ENCODE measurements around the gene CRNKL1. TPM values are rescaled to one million over a fixed set of nuclear protein-coding genes. Genes with fewer than 3 reads are reported as not detected.
A peak's percentile ranks its signal among the peaks of the same experiment; 100 is the strongest.
"Not testable (repeated sequence)": the region's sequence is repeated elsewhere in the genome, so short reads cannot be mapped to it uniquely, and the experiment has no call there.

The CRNKL1 gene
- total and polyA plus RNA-seq, 7 donors = 20.1 to 30.6 (median 23.2) TPM

DNA sequence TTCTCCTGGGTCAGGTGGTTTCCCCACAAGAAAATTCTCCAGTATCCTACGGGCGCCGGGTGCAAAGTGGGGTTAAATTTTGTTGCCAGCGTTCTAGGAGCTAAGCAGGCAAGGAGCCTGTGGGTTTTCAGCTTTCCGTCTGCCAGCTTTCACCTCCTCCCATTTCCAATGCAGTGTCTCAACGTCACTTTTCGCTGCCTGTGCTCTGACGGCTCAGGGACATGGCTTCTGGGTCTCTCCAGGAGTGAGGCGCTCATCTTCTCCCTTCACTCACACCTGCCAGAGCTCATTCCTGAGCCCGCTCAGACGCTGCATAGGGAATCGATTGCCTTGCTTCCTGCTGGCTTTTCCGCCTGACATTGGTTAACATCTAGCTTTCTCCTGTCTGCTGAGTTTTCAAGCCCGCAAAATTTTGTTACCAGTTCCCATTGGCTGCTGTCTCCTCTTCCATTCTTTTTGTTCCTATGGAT lies 42.4 kb downstream of the CRNKL1 start:
- WGBS, 3 donors = 35 to 58% (median 37%) methylated on average over 14 of the region's 14 CpGs
- DNase-seq (no peak), ATAC-seq (peak; percentile 44 to 73 (median 60))
- H3K36me3 ChIP-seq (ENCODE audit: insufficient read depth in 1 of 2, low read depth in 1 of 2) = no peaks in the 10 kb centered on the region
- H3K9me3 ChIP-seq = no peaks in the 10 kb centered on the region
- TF ChIP-seq, protein P1, sequence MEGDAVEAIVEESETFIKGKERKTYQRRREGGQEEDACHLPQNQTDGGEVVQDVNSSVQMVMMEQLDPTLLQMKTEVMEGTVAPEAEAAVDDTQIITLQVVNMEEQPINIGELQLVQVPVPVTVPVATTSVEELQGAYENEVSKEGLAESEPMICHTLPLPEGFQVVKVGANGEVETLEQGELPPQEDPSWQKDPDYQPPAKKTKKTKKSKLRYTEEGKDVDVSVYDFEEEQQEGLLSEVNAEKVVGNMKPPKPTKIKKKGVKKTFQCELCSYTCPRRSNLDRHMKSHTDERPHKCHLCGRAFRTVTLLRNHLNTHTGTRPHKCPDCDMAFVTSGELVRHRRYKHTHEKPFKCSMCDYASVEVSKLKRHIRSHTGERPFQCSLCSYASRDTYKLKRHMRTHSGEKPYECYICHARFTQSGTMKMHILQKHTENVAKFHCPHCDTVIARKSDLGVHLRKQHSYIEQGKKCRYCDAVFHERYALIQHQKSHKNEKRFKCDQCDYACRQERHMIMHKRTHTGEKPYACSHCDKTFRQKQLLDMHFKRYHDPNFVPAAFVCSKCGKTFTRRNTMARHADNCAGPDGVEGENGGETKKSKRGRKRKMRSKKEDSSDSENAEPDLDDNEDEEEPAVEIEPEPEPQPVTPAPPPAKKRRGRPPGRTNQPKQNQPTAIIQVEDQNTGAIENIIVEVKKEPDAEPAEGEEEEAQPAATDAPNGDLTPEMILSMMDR (IDR thresholded peaks at IDR 0.05) = no peak
- H3K4me3 ChIP-seq = peak overlapping the region; percentile 37
- peaks cover 28% of the 10 kb centered on the region for H3K4me1 ChIP-seq
- H3K27me3 ChIP-seq (ENCODE audit: insufficient read depth in 3 of 3, low read length in 2 of 3) = no peaks in the 10 kb centered on the region
- peak overlapping the region; percentile 78 for H3K27ac ChIP-seq
- intact Hi-C loops (cut with DNase I) = no loop called here

DNA sequence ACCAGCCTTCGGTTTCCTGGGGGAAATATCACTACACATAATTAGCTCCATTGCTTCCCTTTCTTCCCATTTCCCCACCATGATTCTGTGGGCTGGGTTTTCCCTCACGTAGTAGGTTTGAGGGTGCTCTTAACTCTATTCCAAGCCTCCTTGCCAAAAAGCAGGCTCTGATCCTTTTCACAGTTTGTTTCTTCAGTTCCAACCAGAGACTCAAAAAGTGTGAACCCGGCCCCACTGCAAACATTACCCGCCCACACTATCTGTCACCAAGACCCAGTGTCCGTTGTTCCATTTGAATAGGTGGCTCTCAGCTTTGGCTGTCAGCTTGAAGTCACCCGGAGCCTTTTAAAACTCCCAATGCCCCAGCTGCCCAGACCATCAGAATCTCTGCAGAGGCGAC lies 46.9 kb downstream of the CRNKL1 start:
- ATAC-seq (no peak), DNase-seq (no peak)
- Histone ChIP-seq H3K4me1 (peaks cover 43% of the 10 kb centered on the region), H3K27ac (no peak overlapping the region), H3K9me3 (no peaks in the 10 kb centered on the region), H3K27me3 (ENCODE audit: insufficient read depth in 3 of 3, low read length in 2 of 3) (no peaks in the 10 kb centered on the region), H3K36me3 (ENCODE audit: insufficient read depth in 1 of 2, low read depth in 1 of 2) (peaks cover 0 to 16% of the 10 kb centered on the region in 2 donors), H3K4me3 (no peak overlapping the region)
- WGBS, 3 donors = 76 to 85% (median 78%) methylated on average over 7 of the region's 7 CpGs
- TF ChIP-seq, protein P1 (IDR thresholded peaks at IDR 0.05) = no peak
- intact Hi-C loops (cut with DNase I) = no loop called here

DNA sequence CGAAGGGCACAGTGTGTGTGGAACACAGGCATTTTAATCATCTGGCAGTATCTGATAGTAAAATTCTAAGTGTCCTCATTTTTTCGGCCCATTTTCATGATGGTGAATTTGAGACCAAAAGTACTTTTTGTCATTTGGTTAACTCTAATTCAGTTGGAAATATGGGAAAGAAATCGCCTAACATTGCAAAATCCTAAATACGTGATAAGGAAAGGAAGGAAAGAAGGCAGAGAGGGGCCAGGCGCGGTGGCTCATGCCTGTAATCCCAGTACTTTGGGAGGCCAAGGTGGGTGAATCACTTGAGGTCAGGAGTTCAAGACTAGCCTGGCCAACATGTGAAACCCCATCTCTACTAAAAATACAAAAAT lies 48.3 kb downstream of the CRNKL1 start:
- Histone ChIP-seq H3K4me3 (peak overlapping the region; percentile 48), H3K4me1 (peaks cover 33% of the 10 kb centered on the region), H3K27ac (peak overlapping the region; percentile 85), H3K36me3 (ENCODE audit: insufficient read depth in 1 of 2, low read depth in 1 of 2) (peaks cover 0 to 30% of the 10 kb centered on the region in 2 donors)
- ATAC-seq = peak in 2 of 4 donors; percentile 22 to 39
- intact Hi-C loops (cut with DNase I); H3K27me3 ChIP-seq (ENCODE audit: insufficient read depth in 3 of 3, low read length in 2 of 3); DNase-seq; H3K9me3 ChIP-seq: not testable (repeated sequence)
- 57 to 70% (median 59%) methylated on average over 6 of the region's 6 CpGs for WGBS, 3 donors

DNA sequence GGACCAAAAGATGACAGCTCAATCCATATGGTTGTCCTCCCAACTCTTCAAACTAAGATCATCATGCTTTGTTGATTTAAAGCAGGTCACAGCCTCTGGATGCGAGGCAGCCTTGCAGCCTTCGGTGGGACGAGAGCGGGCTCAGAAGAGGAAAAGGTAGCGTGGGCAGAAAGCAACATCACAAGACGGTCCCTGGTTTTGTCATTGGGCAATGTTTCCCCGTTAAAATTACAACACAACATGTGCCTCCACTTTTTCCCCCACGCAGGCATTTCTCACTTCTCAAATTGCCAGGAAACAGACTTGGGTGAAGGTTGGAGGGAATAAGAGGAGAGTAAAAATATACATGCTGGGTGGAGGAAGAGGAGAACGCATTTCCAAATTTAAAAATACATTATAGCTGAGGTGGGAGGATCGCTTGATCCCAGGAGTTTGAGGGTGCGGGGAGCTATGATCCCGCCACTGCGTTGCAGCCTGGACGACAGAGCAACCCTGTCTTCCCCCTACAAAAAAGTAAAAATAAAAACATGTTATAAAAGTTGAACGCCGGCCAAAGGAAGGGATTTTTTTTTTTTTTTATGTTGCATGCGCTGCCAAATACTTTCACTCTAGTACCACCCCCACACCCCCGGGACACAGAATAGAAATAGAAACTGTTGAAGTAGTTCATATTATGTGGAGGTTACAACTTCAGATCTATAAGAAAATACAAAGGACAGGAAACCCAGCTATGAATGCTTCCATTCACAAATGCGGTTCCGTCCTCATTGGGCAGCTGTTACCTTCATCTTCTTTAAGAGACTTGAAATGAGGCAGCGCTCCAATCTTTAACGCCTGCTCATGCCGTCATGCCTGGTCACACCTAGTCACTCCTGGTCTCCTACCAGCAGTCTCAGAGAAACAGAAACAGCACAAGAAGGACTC lies 49.0 kb downstream of the CRNKL1 start:
- Histone ChIP-seq H3K27ac (peak overlapping the region; percentile 85), H3K4me3 (peak overlapping the region; percentile 48), H3K27me3 (ENCODE audit: insufficient read depth in 3 of 3, low read length in 2 of 3) (no peaks in the 10 kb centered on the region), H3K4me1 (peaks cover 33% of the 10 kb centered on the region), H3K9me3 (no peaks in the 10 kb centered on the region), H3K36me3 (ENCODE audit: insufficient read depth in 1 of 2, low read depth in 1 of 2) (peaks cover 0 to 37% of the 10 kb centered on the region in 2 donors)
- peak; percentile 61 to 79 (median 76) for ATAC-seq
- TF ChIP-seq, protein P1 (IDR thresholded peaks at IDR 0.05) = no peak
- WGBS, 3 donors = 9 to 15% (median 9%) methylated on average over 23 of the region's 23 CpGs
- peak in 1 of 2 donors; percentile 38 for DNase-seq
- intact Hi-C loops (cut with DNase I) = no loop called here

All from psoas muscle (tissue), 8 donors.